Stimulated activated CD8-positive, alpha-beta memory T cell treated with anti-CD3 and anti-CD28 coated beads, Interleukin-2, amount 100 ng/mL, for 48 hours (primary cell): ENCODE data around the gene TLCD3B.

Experiments used
- DNase-seq, 2 donors: peaks; one replicate each; pipeline ENCODE4 v3.0.0-alpha.2; 2020; ENCODE audit warnings: low read depth in 2 of 2

Gene TLCD3B

DNA sequence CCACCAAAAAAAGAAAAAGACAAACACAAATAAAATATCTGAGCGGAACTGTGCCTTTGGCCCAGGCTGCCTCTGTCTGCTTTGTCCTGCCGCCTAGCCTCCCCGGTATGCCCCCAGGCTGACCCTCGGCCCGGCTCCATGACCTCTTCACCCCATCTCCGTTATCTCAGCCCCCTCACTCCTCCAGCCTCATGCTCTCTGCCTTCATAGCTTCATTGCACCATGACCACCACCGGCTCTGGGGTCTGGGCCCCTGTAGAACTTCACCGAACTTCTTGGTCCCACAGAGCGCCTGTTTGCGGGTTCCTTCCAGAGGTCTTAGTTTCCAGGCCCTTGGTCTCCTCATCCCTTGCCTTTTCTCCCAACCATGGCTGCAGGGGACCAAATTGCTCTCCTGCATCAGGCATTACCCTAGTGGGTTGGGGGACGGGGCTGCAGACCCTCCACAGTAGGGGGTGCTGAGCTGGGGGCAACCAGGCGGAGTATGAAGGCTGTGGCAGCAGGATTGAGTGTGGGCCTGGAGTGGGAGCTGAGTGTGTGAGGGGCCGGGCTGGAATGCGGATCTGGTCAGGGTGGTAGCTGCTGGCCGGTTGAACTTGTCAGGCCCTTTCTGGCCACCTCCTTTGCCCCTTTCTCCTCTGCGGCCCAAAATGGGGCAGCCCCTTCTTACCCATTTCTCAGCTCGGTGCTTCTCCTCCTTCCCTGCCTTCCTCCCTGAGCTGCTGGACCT is 42.6 kb downstream of the TLCD3B start:
- no peak for DNase-seq

DNA sequence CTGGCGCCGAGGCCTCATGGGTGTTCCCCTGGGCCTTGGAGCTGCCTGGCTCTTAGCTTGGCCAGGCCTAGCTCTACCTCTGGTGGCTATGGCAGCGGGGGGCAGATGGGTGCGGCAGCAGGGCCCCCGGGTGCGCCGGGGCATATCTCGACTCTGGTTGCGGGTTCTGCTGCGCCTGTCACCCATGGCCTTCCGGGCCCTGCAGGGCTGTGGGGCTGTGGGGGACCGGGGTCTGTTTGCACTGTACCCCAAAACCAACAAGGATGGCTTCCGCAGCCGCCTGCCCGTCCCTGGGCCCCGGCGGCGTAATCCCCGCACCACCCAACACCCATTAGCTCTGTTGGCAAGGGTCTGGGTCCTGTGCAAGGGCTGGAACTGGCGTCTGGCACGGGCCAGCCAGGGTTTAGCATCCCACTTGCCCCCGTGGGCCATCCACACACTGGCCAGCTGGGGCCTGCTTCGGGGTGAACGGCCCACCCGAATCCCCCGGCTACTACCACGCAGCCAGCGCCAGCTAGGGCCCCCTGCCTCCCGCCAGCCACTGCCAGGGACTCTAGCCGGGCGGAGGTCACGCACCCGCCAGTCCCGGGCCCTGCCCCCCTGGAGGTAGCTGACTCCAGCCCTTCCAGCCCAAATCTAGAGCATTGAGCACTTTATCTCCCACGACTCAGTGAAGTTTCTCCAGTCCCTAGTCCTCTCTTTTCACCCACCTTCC is 43.5 kb downstream of the TLCD3B start:
- DNase-seq = no peak

DNA sequence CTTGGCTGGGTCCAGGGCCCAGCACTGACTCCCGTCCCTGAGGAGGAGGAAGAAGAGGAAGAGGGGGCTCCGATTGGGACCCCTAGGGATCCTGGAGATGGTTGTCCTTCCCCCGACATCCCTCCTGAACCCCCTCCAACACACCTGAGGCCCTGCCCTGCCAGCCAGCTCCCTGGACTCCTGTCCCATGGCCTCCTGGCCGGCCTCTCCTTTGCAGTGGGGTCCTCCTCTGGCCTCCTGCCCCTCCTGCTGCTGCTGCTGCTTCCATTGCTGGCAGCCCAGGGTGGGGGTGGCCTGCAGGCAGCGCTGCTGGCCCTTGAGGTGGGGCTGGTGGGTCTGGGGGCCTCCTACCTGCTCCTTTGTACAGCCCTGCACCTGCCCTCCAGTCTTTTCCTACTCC is 44.1 kb downstream of the TLCD3B start:
- DNase-seq = no peak

DNA sequence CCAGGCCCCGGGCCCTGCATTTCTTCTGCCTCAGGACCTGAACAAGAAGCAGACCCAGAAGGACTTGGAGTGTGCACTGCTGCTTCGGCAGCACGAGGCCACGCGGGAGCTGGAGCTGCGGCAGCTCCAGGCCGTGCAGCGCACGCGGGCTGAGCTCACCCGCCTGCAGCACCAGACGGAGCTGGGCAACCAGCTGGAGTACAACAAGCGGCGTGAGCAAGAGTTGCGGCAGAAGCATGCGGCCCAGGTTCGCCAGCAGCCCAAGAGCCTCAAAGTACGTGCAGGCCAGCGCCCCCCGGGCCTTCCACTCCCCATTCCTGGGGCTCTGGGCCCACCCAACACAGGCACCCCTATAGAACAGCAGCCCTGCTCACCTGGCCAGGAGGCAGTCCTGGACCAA is 44.8 kb downstream of the TLCD3B start:
- no peak for DNase-seq

DNA sequence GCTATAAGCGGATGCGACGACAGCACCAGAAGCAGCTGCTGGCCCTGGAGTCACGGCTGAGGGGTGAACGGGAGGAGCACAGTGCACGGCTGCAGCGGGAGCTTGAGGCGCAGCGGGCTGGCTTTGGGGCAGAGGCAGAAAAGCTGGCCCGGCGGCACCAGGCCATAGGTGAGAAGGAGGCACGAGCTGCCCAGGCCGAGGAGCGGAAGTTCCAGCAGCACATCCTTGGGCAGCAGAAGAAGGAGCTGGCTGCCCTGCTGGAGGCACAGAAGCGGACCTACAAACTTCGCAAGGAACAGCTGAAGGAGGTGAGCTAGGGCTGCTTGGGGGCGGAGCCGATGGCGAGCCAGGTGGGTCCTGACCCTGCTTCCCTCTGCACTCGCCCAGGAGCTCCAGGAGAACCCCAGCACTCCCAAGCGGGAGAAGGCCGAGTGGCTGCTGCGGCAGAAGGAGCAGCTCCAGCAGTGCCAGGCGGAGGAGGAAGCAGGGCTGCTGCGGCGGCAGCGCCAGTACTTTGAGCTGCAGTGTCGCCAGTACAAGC is 45.7 kb downstream of the TLCD3B start:
- no peak for DNase-seq

DNA sequence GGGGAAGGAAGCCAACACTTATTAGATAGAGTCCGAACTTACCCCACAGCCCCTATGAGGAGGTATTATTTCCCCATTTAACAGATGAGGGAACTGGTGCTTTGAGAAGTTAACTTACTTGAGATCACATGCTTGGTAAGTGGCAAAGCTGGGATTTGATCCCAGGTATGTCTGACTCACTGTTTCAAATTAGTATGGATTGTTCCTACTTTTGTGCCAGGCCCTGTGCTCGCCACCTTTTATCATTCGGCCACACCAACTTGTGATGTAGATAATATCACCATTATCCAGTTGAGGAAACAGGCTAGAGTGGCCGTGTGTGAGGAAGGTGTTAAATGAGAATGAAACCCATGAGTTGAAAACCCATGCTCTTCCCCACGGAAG is 46.3 kb downstream of the TLCD3B start:
- DNase-seq = no peak

DNA sequence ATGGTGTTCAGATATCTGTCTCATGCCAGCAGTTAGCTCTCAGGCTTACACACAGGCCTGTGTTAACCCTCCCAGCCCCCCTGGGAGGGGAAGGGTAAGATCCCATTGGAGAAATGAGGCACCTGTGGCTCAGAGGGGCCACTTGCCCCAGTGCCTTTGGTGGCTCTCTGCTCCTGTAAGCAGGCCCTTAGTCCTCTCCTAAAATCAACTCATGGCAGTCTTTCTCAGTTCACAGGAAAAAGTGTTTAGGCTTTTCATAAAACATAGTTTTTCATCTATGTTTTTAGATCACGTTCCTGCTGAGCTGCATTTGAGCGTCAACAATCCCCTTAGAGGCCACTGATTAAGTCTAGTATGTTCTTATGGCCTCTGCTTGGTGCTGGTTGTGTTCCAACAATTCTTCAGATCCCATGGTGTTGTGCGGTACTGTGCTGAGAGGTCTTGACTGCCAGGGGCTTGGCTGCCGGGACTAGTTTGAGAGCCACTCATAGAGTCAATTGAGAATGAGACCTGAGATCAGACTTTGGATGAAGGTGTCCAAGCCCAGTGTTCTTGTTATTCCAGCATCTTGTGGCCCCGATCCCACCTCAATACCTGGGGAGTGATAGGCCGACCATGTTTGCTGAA is 46.8 kb downstream of the TLCD3B start:
- DNase-seq = no peak

DNA sequence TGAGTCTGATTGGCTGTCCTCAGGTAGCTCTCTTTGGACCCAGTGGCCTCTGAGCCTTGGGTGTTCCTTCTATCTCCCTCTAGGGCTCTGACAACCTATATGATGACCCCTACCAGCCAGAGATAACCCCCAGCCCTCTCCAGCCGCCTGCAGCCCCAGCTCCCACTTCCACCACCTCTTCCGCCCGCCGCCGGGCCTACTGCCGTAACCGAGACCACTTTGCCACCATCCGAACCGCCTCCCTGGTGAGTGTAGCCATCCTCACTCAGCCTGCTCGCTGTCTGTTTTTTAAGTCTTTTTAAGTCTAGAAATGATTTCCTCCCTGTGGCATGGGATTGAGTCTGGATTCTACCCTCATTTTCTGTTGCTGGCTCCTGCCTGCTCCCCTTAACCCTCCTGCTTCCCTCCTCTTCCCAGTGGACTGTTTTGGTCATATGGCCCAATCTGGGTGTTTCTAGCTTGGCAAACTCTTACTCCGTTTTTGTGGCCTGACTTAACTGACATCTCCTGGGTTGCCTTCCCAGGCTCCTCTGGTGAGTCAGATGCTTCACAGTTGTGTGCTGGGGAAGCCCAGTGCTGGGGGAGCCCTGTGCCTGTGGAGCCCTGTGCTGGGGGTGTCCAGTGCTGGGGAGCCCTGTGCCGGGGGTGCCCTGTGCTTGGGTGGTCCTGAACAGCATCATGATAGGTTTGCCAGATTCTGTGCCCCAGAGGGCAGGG is 47.5 kb downstream of the TLCD3B start:
- DNase-seq = no peak

DNA sequence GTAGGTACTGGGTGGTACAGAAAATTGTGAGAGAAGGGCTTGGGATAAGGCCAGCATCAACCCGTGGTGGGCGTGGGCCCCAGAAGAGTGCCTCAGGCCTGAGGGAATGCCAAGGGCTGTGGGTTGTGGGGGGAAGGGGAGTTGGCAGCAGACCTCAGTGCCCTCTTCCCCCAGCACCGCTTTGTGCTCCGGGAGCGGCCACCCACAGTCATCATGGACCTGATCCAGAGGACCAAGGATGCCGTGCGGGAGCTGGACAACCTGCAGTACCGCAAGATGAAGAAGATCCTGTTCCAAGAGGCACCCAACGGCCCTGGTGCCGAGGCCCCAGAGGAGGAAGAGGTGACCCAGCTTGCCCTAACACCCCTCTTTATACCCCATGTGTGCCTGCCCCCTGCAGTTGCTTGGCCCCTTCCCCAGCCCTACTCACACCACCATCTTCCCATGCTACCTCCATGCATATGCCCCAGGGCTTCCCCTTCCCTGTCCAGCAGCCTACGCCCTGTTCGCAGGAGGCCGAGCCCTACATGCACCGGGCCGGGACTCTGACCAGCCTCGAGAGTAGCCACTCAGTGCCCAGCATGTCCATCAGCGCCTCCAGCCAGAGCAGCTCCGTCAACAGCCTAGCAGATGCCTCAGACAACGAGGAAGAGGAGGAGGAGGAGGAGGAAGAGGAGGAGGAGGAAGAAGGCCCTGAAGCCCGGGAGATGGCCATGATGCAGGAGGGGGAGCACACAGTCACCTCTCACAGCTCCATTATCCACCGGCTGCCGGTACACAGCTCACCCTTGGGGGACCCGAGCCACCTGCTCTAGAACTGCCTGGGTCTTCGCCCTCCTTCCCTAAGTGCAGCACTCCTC is 48.3 kb downstream of the TLCD3B start:
- DNase-seq = no peak

DNA sequence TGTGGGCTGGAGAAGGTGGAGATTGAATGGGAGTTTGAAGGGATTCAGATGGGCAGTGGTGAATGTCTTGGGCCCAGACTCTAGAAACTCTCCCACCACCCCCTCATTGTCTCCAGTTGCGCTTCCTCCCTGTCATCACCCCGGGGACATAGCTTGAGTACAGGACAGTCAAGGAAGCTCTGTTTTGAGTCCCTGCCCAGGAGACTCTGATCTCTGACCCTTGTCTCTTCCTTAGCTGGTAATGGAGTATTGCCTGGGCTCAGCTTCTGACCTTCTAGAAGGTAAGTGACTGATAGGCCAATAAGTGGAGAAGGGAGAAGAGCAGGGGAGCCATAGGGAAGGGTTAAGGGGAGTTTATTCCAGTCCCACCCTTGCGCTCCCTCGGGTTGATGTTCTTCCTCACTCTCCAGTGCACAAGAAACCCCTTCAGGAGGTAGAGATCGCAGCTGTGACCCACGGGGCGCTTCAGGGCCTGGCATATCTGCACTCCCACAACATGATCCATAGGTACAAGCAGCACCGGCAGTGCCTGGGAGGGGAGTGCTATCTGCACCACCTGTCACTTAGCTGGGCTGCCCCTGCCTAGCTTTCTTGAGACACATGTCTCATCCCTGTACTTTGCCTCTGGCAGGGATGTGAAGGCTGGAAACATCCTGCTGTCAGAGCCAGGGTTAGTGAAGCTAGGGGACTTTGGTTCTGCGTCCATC is 52.4 kb downstream of the TLCD3B start:
- DNase-seq = no peak

DNA sequence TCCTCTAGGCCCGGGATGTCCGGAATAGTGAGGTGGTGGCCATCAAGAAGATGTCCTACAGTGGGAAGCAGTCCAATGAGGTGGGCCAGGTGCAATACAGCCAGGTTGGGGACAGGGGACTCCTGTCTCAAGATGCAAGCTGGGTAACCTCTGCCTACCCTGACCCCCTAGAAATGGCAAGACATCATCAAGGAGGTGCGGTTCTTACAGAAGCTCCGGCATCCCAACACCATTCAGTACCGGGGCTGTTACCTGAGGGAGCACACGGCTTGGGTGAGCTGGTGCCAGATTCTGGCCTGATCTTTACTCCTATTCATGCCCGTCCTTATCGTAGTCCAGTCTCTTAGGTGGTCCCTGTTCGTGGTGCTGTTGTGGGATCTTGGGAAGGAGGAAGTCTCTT is 53.0 kb downstream of the TLCD3B start:
- no peak for DNase-seq

DNA sequence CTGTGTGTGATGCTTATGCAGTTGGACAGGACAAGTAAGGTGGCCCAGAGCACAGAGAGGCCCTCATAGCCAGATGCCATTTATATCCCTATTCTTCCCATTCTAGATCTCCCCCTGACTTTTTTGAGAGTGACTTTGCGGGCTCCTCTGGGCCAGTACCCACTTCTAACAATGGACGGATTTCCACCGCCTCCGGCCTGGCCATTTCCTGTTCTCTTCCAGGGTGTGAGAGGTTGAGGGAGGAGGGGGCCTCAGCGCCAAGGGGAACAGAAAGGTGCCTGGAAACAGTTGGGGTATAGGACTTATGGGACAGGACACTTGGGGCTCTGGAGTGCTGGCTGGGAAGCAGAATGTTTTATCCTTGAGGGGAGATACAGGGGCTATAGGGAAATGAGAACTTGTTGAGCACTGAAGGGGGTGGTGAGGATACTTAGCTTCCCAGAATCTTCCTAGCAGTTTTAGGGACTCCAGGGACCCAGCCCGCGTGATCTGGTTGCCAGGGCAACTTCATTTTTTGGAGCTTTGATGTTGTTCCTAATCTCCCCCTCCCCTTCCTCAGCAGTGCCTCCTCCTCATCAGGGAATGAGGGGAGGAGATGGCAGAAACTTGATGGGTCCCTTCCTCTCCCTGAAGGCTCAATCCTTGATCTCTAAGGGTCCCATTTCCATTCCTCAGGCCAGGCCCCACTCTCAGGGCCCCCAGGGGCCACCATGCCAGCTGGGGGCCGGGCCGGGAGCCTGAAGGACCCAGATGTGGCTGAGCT is 53.8 kb downstream of the TLCD3B start:
- DNase-seq = no peak

DNA sequence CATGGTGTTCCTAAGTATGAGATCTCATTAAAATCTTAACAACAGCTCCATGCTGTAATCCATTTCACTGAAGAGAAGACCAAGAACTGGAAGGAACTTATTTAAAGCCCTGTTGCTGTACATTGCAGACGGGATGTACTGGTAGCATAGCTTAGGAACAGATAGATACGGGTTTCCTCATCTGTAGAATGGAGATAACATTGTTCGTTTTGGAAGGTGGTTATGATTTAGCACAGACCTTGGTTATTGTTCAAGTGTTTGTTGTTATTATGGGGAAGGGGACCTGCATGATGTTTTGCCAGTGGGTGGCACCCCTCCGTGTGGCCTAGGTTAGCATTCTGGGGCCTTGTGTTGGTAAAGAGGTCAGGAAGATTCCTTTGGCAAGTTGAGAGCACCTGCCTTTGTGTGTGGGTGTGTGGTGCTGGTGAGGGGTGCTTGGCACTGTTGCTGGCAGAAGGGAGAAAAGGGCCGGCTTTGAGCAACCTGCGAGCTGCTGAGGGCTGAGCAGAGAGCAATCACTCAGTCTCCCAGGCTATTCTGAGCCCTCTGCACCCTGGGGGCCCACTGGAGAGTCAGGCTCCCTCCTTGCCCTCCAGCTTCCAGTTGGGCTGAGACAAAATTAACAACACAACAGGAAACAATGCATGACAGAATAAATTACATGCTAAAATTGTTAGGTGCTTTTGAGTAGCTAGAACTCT is 55.1 kb downstream of the TLCD3B start:
- DNase-seq = no peak

DNA sequence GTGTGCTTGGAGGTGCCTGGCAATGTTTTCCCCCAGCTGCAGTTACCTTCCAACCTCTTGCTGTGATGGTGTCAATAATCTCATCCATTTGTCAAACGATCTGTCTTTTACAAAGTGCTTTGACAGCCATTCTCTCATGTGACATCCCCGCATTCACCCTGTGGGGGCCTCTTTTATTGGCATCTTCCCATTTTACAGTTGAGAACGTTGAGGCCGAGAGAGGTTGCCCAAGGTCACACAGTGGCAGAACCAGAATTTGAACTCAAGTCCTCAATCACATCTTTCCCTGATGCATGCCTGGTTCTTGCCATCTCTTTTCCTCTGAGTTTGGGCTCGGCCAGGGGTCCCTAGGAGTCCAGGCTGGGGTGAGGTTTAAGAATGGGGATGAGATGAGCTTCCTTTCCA is 55.9 kb downstream of the TLCD3B start:
- no peak for DNase-seq
